GM23338 (cell line): Measurements from ENCODE around the gene C22orf23. TPM values are rescaled to one million over a fixed set of nuclear protein-coding genes. Genes with fewer than 3 reads are reported as not detected.
"Not testable (repeated sequence)": the region's sequence is repeated elsewhere in the genome, so short reads cannot be mapped to it uniquely, and the experiment has no call there.

Source experiments
- ATAC-seq: fragments of 200-7000 bp; cut with Tn5 transposase; 3 replicates; pipeline ENCODE4 v1.9.1; 2020
- DNase-seq: peaks from one replicate; pipeline ENCODE4 v3.0.0-alpha.2; 2015; ENCODE audit warnings: low spot score
- H2AFZ ChIP-seq: fragments of 200-600 bp; sonication (generic); 2 replicates; pipeline ENCODE4 v1.8.0; 2016; ENCODE audit warnings: antibody characterized with exemption, mild to moderate bottlenecking, moderate library complexity
- H3F3A ChIP-seq: fragments of 200-600 bp; sonication (generic); replicated peaks from 2 replicates; pipeline ENCODE4 v1.8.0; 2017; ENCODE audit warnings: antibody characterized with exemption, mixed run types, low read depth
- H3K27ac ChIP-seq: fragments of 200-600 bp; sonication (generic); 2 replicates; pipeline ENCODE4 v1.6.1; 2016; ENCODE audit warnings: low read depth
- H3K27me3 ChIP-seq: fragments of 200-600 bp; sonication (generic); 2 replicates; pipeline ENCODE4 v1.8.0; 2016; ENCODE audit warnings: mild to moderate bottlenecking, mixed run types, moderate library complexity; ENCODE audit not compliant: insufficient read depth
- H3K36me3 ChIP-seq: fragments of 200-600 bp; sonication (generic); 2 replicates; pipeline ENCODE4 v1.8.0; 2016; ENCODE audit warnings: mild to moderate bottlenecking; ENCODE audit not compliant: insufficient read depth
- H3K4me1 ChIP-seq: fragments of 200-600 bp; sonication (generic); 2 replicates; pipeline ENCODE4 v1.8.0; 2016; ENCODE audit warnings: mild to moderate bottlenecking, moderate library complexity; ENCODE audit not compliant: insufficient read depth
- H3K4me2 ChIP-seq: fragments of 200-600 bp; sonication (generic); 2 replicates; pipeline ENCODE4 v1.7.1; 2017; ENCODE audit warnings: mixed run types
- H3K4me3 ChIP-seq: fragments of 200-600 bp; sonication (generic); 2 replicates; pipeline ENCODE4 v1.6.1; 2016; ENCODE audit warnings: mixed run types
- H3K79me2 ChIP-seq: fragments of 200-600 bp; sonication (generic); replicated peaks from 2 replicates; pipeline ENCODE4 v1.8.0; 2017; ENCODE audit warnings: mild to moderate bottlenecking; ENCODE audit not compliant: insufficient read depth
- H3K9me2 ChIP-seq: fragments of 200-600 bp; sonication (generic); 2 replicates; pipeline ENCODE4 v1.8.0; 2017; ENCODE audit not compliant: insufficient read depth
- H4K20me1 ChIP-seq: fragments of 200-600 bp; sonication (generic); replicated peaks from 2 replicates; pipeline ENCODE4 v1.8.0; 2017; ENCODE audit warnings: mild to moderate bottlenecking; ENCODE audit not compliant: insufficient read depth
- H3K27ac Mint-ChIP-seq: 2 replicates; pipeline ENCODE4 v1.8.0; 2020; ENCODE audit warnings: inconsistent platforms, mild to moderate bottlenecking, moderate library complexity, mixed read lengths
- H3K27me3 Mint-ChIP-seq: 3 replicates; pipeline ENCODE4 v1.8.0; 2022; ENCODE audit warnings: low read depth, mild to moderate bottlenecking, moderate library complexity, mixed read lengths, inconsistent platforms; ENCODE audit not compliant: insufficient read depth, poor library complexity
- H3K36me3 Mint-ChIP-seq: 3 replicates; pipeline ENCODE4 v1.8.0; 2021; ENCODE audit warnings: low read depth, mild to moderate bottlenecking, inconsistent platforms, moderate library complexity, mixed read lengths
- H3K4me1 Mint-ChIP-seq: 3 replicates; pipeline ENCODE4 v1.8.0; 2020; ENCODE audit warnings: mild to moderate bottlenecking, inconsistent platforms, mixed read lengths
- H3K4me3 Mint-ChIP-seq: 3 replicates; pipeline ENCODE4 v1.8.0; 2021; ENCODE audit warnings: moderate library complexity, mild to moderate bottlenecking, inconsistent platforms, mixed read lengths
- H3K9me3 Mint-ChIP-seq: 3 replicates; pipeline ENCODE4 v1.8.0; 2020; ENCODE audit warnings: moderate library complexity, mild to moderate bottlenecking, inconsistent platforms, mixed read lengths
- CREB1 ChIP-seq: fragments of 250-450 bp; sonication (Bioruptor Pico); IDR thresholded peaks from 2 replicates; pipeline ENCODE4 v1.5.0; 2020; ENCODE audit warnings: low read depth, mild to moderate bottlenecking, moderate library complexity
- ETS1 ChIP-seq: IDR thresholded peaks from 2 replicates; pipeline ENCODE4 v1.6.1; 2016; ENCODE audit warnings: antibody characterized with exemption
- EZH2 ChIP-seq: fragments of 200-600 bp; sonication (generic); IDR thresholded peaks from one replicate; pipeline ENCODE4 v1.8.0; 2017; ENCODE audit warnings: antibody characterized with exemption, mild to moderate bottlenecking, low read depth; ENCODE audit not compliant: unreplicated experiment
- EZH2phosphoT487 ChIP-seq: fragments of 200-600 bp; sonication (generic); IDR thresholded peaks from one replicate; pipeline ENCODE4 v1.8.1; 2018; ENCODE audit warnings: antibody characterized with exemption; ENCODE audit not compliant: unreplicated experiment
- JUNB ChIP-seq: IDR thresholded peaks from one replicate; pipeline ENCODE4 v1.6.1; 2016; ENCODE audit warnings: antibody characterized with exemption; ENCODE audit not compliant: unreplicated experiment
- NANOG ChIP-seq: IDR thresholded peaks from 2 replicates; pipeline ENCODE4 v1.6.1; 2016; ENCODE audit warnings: antibody characterized with exemption, borderline replicate concordance
- POLR2AphosphoS5 ChIP-seq: IDR thresholded peaks from 2 replicates; pipeline ENCODE4 v1.6.1; 2016; ENCODE audit warnings: antibody characterized with exemption, low read depth
- REST ChIP-seq: IDR thresholded peaks from one replicate; pipeline ENCODE4 v1.6.1; 2018; ENCODE audit warnings: antibody characterized with exemption; ENCODE audit not compliant: unreplicated experiment
- STAT1 ChIP-seq: IDR thresholded peaks from one replicate; pipeline ENCODE4 v1.6.1; 2016; ENCODE audit warnings: antibody characterized with exemption; ENCODE audit not compliant: unreplicated experiment
- ZNF114 ChIP-seq: fragments of 250-450 bp; sonication (Bioruptor Pico); IDR thresholded peaks from 2 replicates; pipeline ENCODE4 v1.5.0; 2020; ENCODE audit warnings: mild to moderate bottlenecking, moderate library complexity
- polyA plus RNA-seq: library from polyadenylated mRNA; unstranded; fragments of >200 nt; fragmentation: Nextera tagmentation; extraction: Ambion mirVana; gene quantifications from 2 replicates; pipeline ENCODE4 v1.2.1, GENCODE V29; 2016
- total RNA-seq: library from RNA; depleted of rRNA; stranded (reverse); fragments of >200 nt; shearing (Covaris generic); gene quantifications from 2 replicates; pipeline ENCODE4 v1.2.3, GENCODE V29; 2014

C22orf23 gene
- total and polyA plus RNA-seq, 2 experiments from 2014 or later: 0.38 TPM; not detected in 1

GRCh38 chr22:37957232-37957631 is 3.8 kb upstream of the C22orf23 start (continued):
- no peak for TF ChIP-seq POLR2AphosphoS5

GRCh38 chr22:37955825-37956397 is 2.5 kb upstream of the C22orf23 start:
- not testable (repeated sequence) for H4K20me1 ChIP-seq, H3K4me3 ChIP-seq, H3K27ac ChIP-seq, ATAC-seq, H3K4me2 ChIP-seq, H2AFZ ChIP-seq, H3K9me2 ChIP-seq, H3F3A ChIP-seq, H3K9me3 Mint-ChIP-seq, H3K27ac Mint-ChIP-seq, H3K4me3 Mint-ChIP-seq, DNase-seq
- Histone ChIP-seq H3K27me3 (peaks cover 13% of the 10 kb centered on the region), H3K36me3 (peaks cover 20% of the 10 kb centered on the region), H3K4me1 (peaks cover 14% of the 10 kb centered on the region), H3K79me2 (peaks cover 35% of the 10 kb centered on the region)
- peaks cover 15% of the 10 kb centered on the region for H3K4me1 Mint-ChIP-seq
- peaks cover 42% of the 10 kb centered on the region for H3K36me3 Mint-ChIP-seq
- H3K27me3 Mint-ChIP-seq: peaks cover 22% of the 10 kb centered on the region

- peak overlapping the region; percentile 93 for H3K4me2 ChIP-seq
- Mint-ChIP-seq H3K9me3 (no peaks in the 10 kb centered on the region), H3K36me3 (peaks cover 30% of the 10 kb centered on the region), H3K27ac (peak overlapping the region; percentile 28; the same call in 1 of the 2 replicates), H3K4me1 (peaks cover 15% of the 10 kb centered on the region), H3K4me3 (peak overlapping the region; percentile 99), H3K27me3 (peaks cover 22% of the 10 kb centered on the region)
- peaks cover 12% of the 10 kb centered on the region; the same call in 1 of the 2 replicates for H3K36me3 ChIP-seq
- no peaks in the 10 kb centered on the region for H3K9me2 ChIP-seq
- H3K27me3 ChIP-seq: peaks cover 13% of the 10 kb centered on the region
- peak overlapping the region; percentile 98 for H3K4me3 ChIP-seq
- H3F3A ChIP-seq: no peaks in the 10 kb centered on the region
- peaks cover 9% of the 10 kb centered on the region; the same call in 1 of the 2 replicates for H4K20me1 ChIP-seq
- no peak overlapping the region for H2AFZ ChIP-seq
- peaks cover 14% of the 10 kb centered on the region for H3K4me1 ChIP-seq
- ATAC-seq (no peak), DNase-seq (no peak)
- H3K27ac ChIP-seq: 0 out of 2 replicates have a peak overlapping the region, but pooled peaks have one; percentile 32
- H3K79me2 ChIP-seq: peaks cover 35% of the 10 kb centered on the region
- TF ChIP-seq ZNF114 (no peak), JUNB (no peak), POLR2AphosphoS5 (no peak), EZH2phosphoT487 (no peak), CREB1 (CRISPR knock-in tag) (no peak), REST (no peak), STAT1 (no peak), NANOG (no peak), ETS1 (no peak), EZH2 (no peak)
Observed at GRCh38 chr22:37954686-37955085, 1.3 kb upstream of the C22orf23 start.
